Neuronal stem cell (in vitro differentiated cells): Measurements from ENCODE around the gene RASSF8.

ENCODE experiments used
- DNase-seq: peaks from one replicate; pipeline ENCODE4 v3.0.0-alpha.2; 2013; ENCODE audit warnings: low spot score
- H2AFZ ChIP-seq: one replicate; pipeline ENCODE4 v1.6.1; 2013; ENCODE audit warnings: mild to moderate bottlenecking, low read length, inconsistent platforms
- H2AK5ac ChIP-seq: 2 replicates; pipeline ENCODE4 v1.6.1; 2013; ENCODE audit warnings: low read depth, mild to moderate bottlenecking, inconsistent platforms, low read length, moderate library complexity, mixed read lengths
- H2BK120ac ChIP-seq: 2 replicates; pipeline ENCODE4 v1.6.1; 2013; ENCODE audit warnings: low read depth, mild to moderate bottlenecking, inconsistent platforms, low read length, moderate library complexity, mixed read lengths
- H2BK12ac ChIP-seq: one replicate; pipeline ENCODE4 v1.6.1; 2013; ENCODE audit warnings: low read length, inconsistent platforms
- H2BK15ac ChIP-seq: 2 replicates; pipeline ENCODE4 v1.6.1; 2013; ENCODE audit warnings: mild to moderate bottlenecking, low read length, inconsistent platforms, mixed read lengths
- H2BK5ac ChIP-seq: one replicate; pipeline ENCODE4 v1.6.1; 2013; ENCODE audit warnings: inconsistent platforms, mild to moderate bottlenecking, low read length, moderate library complexity
- H3K14ac ChIP-seq: one replicate; pipeline ENCODE4 v1.6.1; 2013; ENCODE audit warnings: low read length, inconsistent platforms
- H3K18ac ChIP-seq: 2 replicates; pipeline ENCODE4 v1.6.1; 2013; ENCODE audit warnings: low read length, inconsistent platforms
- H3K23ac ChIP-seq: 2 replicates; pipeline ENCODE4 v1.6.1; 2013; ENCODE audit warnings: low read depth, mild to moderate bottlenecking, mixed read lengths, low read length, inconsistent platforms; ENCODE audit not compliant: poor library complexity
- H3K27ac ChIP-seq: replicated peaks from 3 replicates; pipeline ENCODE4 v1.5.1; 2013; ENCODE audit warnings: low read length, inconsistent platforms
- H3K27me3 ChIP-seq, 3 experiments: 2 replicates each; pipeline ENCODE4 v1.6.1; 2013; ENCODE audit warnings: low read length in 3 of 3, mild to moderate bottlenecking in 2 of 3, inconsistent platforms in 1 of 3, low read depth in 1 of 3, mixed read lengths in 1 of 3, moderate library complexity in 1 of 3; ENCODE audit not compliant: control insufficient read depth in 3 of 3, insufficient read depth in 3 of 3
- H3K36me3 ChIP-seq, 2 donors: replicated peaks in 1 of 2; 2 replicates each; pipeline ENCODE4 v1.6.1; 2013; ENCODE audit warnings: low read length in 2 of 2; ENCODE audit not compliant: control insufficient read depth in 2 of 2, insufficient read depth in 2 of 2
- H3K4ac ChIP-seq: 2 replicates; pipeline ENCODE4 v1.6.1; 2013; ENCODE audit warnings: inconsistent platforms, mild to moderate bottlenecking, low read length, moderate library complexity
- H3K4me1 ChIP-seq, 2 donors: 1 replicate in 1 of 2; 2 replicates in 1 of 2; pipeline ENCODE4 v1.6.1; 2013; ENCODE audit warnings: low read length in 2 of 2, low read depth in 1 of 2; ENCODE audit not compliant: control insufficient read depth in 2 of 2, insufficient read depth in 1 of 2
- H3K4me2 ChIP-seq: one replicate; pipeline ENCODE4 v1.6.1; 2013; ENCODE audit warnings: mild to moderate bottlenecking, low read length, inconsistent platforms; ENCODE audit not compliant: insufficient read depth, poor library complexity, severe bottlenecking
- H3K4me3 ChIP-seq, 2 donors: 2 replicates each; pipeline ENCODE4 v1.5.1; 2013; ENCODE audit warnings: low read length in 2 of 2, mild to moderate bottlenecking in 2 of 2, inconsistent platforms in 1 of 2, moderate library complexity in 1 of 2
- H3K79me1 ChIP-seq: one replicate; pipeline ENCODE4 v1.6.1; 2013; ENCODE audit warnings: low read depth, mild to moderate bottlenecking, inconsistent platforms, low read length, moderate library complexity
- H3K9ac ChIP-seq: one replicate; pipeline ENCODE4 v1.6.1; 2013; ENCODE audit warnings: mild to moderate bottlenecking, low read depth, low read length, inconsistent platforms; ENCODE audit not compliant: poor library complexity
- H3K9me3 ChIP-seq, 2 donors: replicated peaks in 1 of 2; 2 replicates each; pipeline versions ENCODE3 to v1.6.1; 2013; ENCODE audit warnings: low read length in 2 of 2, mild to moderate bottlenecking in 2 of 2, inconsistent platforms in 1 of 2, low read depth in 1 of 2, mixed read lengths in 1 of 2, moderate library complexity in 1 of 2; ENCODE audit not compliant: control insufficient read depth in 2 of 2, insufficient read depth in 1 of 2
- H4K8ac ChIP-seq: one replicate; pipeline ENCODE4 v1.6.1; 2013; ENCODE audit warnings: low read depth, mild to moderate bottlenecking, inconsistent platforms, low read length, moderate library complexity
- H4K91ac ChIP-seq: one replicate; pipeline ENCODE4 v1.6.1; 2013; ENCODE audit warnings: low read length, low read depth, mild to moderate bottlenecking, inconsistent platforms; ENCODE audit not compliant: poor library complexity
- WGBS, 2 donors: extraction: QIAGEN DNeasy Blood & Tissue Kit; methylation state at CpG; one replicate each; pipeline ENCODE4 v1.1.7; 2013; ENCODE audit warnings: missing lambda C conversion rate in 2 of 2, mixed read lengths in 1 of 2; ENCODE audit not compliant: insufficient read length in 2 of 2, insufficient replicate concordance in 1 of 2; ENCODE audit errors: extremely low coverage in 2 of 2; 5-methylcytosine and 5-hydroxymethylcytosine counted together

RASSF8 gene

DNA sequence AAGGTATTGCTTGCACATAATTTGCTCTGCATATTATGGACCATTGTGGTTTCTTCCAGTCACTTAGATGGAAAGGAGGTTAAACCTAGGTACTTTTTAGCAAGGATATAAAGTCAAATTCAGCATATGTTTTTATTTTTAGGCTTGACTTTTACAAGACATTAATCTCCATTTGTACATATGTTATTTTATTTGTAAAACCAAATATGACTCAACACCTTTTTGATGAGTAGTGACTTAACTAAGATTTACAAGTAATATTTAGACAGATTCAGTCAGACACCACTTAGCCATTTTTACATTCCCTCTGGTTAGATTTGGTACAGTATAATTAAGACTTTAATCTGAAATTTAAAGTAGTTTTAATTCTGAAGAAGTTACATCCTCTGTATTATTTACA lies 111.3 kb downstream of the RASSF8 start:
- H4K91ac ChIP-seq = no peak overlapping the region
- no peak overlapping the region for H3K14ac ChIP-seq
- H3K9ac ChIP-seq = no peak overlapping the region
- H2AFZ ChIP-seq = no peak overlapping the region
- H3K27ac ChIP-seq = no peak overlapping the region
- no peak overlapping the region for H3K4me2 ChIP-seq
- no peak overlapping the region for H4K8ac ChIP-seq
- no peaks in the 10 kb centered on the region for H3K79me1 ChIP-seq
- H3K4me3 ChIP-seq = no peak overlapping the region
- H3K27me3 ChIP-seq = peaks cover 0 to 2% (median 0%) of the 10 kb centered on the region in 3 experiments
- no peak overlapping the region for H2BK15ac ChIP-seq
- H3K36me3 ChIP-seq = peaks cover 6 to 45% of the 10 kb centered on the region in 2 donors
- H2AK5ac ChIP-seq = no peak overlapping the region
- H3K23ac ChIP-seq = no peak overlapping the region
- no peak overlapping the region for H2BK120ac ChIP-seq
- H2BK5ac ChIP-seq = no peak overlapping the region
- no peaks in the 10 kb centered on the region for H3K4me1 ChIP-seq
- H3K9me3 ChIP-seq = no peaks in the 10 kb centered on the region
- H2BK12ac ChIP-seq = no peak overlapping the region
- no peak overlapping the region for H3K4ac ChIP-seq
- no peak for DNase-seq
- H3K18ac ChIP-seq = no peak overlapping the region

DNA sequence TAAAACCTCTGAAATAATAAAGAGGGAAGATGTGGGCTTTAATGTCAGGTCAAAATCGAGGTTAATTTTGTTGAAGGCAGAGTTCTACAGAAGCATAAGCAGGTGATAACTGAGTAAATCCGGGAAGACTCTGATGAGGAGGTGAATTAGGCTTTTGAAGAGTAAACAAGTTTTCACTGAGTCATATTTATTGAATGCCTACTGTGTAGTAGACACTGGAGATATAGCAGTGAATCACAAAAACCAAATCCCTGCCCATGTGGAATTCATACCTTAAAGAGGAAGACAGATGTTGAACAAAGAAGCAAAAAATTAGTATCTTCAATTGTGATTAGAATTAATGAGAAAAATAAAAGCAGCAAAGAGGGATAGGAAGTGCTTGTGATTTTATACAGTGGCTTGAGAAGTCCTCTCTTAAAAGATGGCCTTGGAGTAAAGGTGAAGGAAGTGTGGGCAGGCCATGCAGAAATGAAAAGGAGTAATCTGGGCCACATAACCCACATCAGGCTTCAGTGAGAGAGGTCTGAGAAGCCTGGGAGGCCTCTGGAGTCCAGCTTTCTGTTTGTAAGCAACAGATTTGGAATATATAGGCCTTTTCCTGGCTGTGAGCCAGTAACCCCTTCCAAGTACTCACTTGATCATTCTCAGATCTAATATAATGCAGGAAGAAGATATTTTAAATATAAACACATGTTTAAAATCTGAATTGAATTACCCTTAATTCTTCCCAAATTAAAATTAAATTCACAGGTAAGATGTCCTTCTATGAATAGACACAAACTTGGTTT lies 119.6 kb downstream of the RASSF8 start:
- Histone ChIP-seq H3K79me1 (no peaks in the 10 kb centered on the region), H2BK15ac (no peak overlapping the region), H4K91ac (no peak overlapping the region), H3K14ac (no peak overlapping the region), H3K23ac (no peak overlapping the region), H2BK5ac (no peak overlapping the region), H2BK120ac (no peak overlapping the region), H4K8ac (no peak overlapping the region), H3K4me1 (no peaks in the 10 kb centered on the region), H3K9me3 (peaks cover 0 to 7% of the 10 kb centered on the region in 2 donors), H3K4me2 (no peak overlapping the region), H3K4me3 (no peak overlapping the region), H3K18ac (no peak overlapping the region), H3K9ac (no peak overlapping the region), H2BK12ac (no peak overlapping the region), H2AK5ac (no peak overlapping the region), H3K27ac (no peak overlapping the region), H3K36me3 (no peaks in the 10 kb centered on the region), H3K4ac (no peak overlapping the region), H3K27me3 (no peaks in the 10 kb centered on the region), H2AFZ (no peak overlapping the region)
- DNase-seq = no peak
- no CpG with 5 or more reads among the region's 2 CpGs for WGBS, 2 donors

DNA sequence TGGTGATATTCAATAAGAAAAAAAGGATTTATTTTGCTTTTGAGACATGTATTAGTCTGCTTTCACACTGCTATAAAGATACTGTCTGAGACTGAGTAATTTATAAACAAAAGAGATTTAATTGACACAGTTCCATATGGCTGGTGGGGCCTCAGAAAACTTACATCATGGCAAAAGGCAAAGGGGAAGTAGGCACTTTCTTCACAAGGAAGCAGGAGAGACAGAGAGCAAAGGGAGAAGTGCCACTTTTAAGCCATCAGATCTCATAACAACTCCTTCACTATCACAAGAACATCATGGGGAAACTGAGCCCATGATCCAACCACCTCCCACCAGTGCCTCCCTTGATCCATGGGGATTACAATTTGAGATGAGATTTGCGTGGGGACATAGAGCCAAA lies 122.4 kb downstream of the RASSF8 start:
- Histone ChIP-seq H2BK15ac (no peak overlapping the region), H2BK12ac (no peak overlapping the region), H3K27ac (no peak overlapping the region), H2BK5ac (no peak overlapping the region), H3K36me3 (no peaks in the 10 kb centered on the region), H3K9ac (no peak overlapping the region), H3K27me3 (no peaks in the 10 kb centered on the region), H2BK120ac (no peak overlapping the region), H3K14ac (no peak overlapping the region), H3K23ac (no peak overlapping the region), H3K79me1 (no peaks in the 10 kb centered on the region), H2AK5ac (no peak overlapping the region), H3K4me2 (no peak overlapping the region), H4K8ac (no peak overlapping the region), H2AFZ (no peak overlapping the region), H3K4me1 (no peaks in the 10 kb centered on the region), H3K4ac (no peak overlapping the region), H3K4me3 (no peak overlapping the region), H3K18ac (no peak overlapping the region), H3K9me3 (peaks cover 0 to 7% of the 10 kb centered on the region in 2 donors), H4K91ac (no peak overlapping the region)
- WGBS, 2 donors = no CpG with 5 or more reads among the region's 1 CpG
- DNase-seq = no peak

DNA sequence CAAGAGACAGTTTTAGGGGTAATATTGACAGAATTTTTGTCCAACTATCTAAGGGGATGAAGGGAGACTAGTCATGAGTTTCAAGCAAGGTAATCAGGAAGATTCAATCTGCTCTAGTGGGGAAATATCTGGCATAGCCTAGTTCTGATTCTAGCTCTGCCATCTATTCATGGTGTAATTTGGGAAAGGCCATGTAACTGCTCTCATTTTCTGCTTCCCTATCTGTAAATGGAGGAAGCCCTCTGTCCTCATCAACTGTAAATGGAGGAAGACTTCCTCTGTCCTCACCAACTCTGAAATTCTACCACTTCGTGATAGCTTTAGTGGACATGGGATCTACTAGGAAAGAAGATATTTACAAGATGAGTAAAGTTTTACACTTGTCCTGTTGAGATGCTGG lies 128.5 kb downstream of the RASSF8 start:
- H2BK15ac ChIP-seq = no peak overlapping the region
- H3K27ac ChIP-seq = no peak overlapping the region
- H3K4ac ChIP-seq = no peak overlapping the region
- no peak overlapping the region for H2BK12ac ChIP-seq
- no peaks in the 10 kb centered on the region for H3K27me3 ChIP-seq
- no CpG with 5 or more reads among the region's 1 CpG for WGBS, 2 donors
- H3K9me3 ChIP-seq = peaks cover 0 to under 1% of the 10 kb centered on the region in 2 donors
- H2BK120ac ChIP-seq = no peak overlapping the region
- H3K4me1 ChIP-seq = no peaks in the 10 kb centered on the region
- no peak overlapping the region for H3K23ac ChIP-seq
- H3K4me2 ChIP-seq = no peak overlapping the region
- H2BK5ac ChIP-seq = no peak overlapping the region
- H3K18ac ChIP-seq = no peak overlapping the region
- no peak overlapping the region for H3K9ac ChIP-seq
- H4K8ac ChIP-seq = no peak overlapping the region
- H4K91ac ChIP-seq = no peak overlapping the region
- H3K14ac ChIP-seq = no peak overlapping the region
- no peak for DNase-seq
- no peak overlapping the region for H2AFZ ChIP-seq
- H2AK5ac ChIP-seq = no peak overlapping the region
- H3K36me3 ChIP-seq = no peaks in the 10 kb centered on the region
- peaks cover 2% of the 10 kb centered on the region for H3K79me1 ChIP-seq
- H3K4me3 ChIP-seq = no peak overlapping the region
